B cell (primary cell): ENCODE data around the gene URB1. TPM values are rescaled to one million over a fixed set of nuclear protein-coding genes. Genes with fewer than 3 reads are reported as not detected.

Experiments
- ATAC-seq: fragments of 200-7000 bp; cut with Tn5 transposase; one replicate; pipeline ENCODE4 v1.10.0; 2021; ENCODE audit warnings: low read depth, mild to moderate bottlenecking, moderate number of reproducible peaks, moderate library complexity
- CTCF ChIA-PET: fragments of 350-600 bp; sonication (Branson Sonifier 250); formaldehyde crosslinking; loops from one replicate; lab custom pipeline; 2021; ENCODE audit warnings: antibody characterized with exemption, inconsistent platforms; lab: Charles Lee
- POLR2A ChIA-PET: fragments of 350-600 bp; sonication (Branson Sonifier 250); formaldehyde crosslinking; loops from one replicate; lab custom pipeline; 2021; ENCODE audit warnings: antibody characterized with exemption; lab: Charles Lee
- DNase-seq: peaks from one replicate; pipeline ENCODE4 v3.0.0; 2013
- H2AFZ ChIP-seq: 2 replicates; pipeline ENCODE4 v1.6.1; 2012; ENCODE audit warnings: mild to moderate bottlenecking, low read depth, low read length; ENCODE audit not compliant: insufficient read depth, poor library complexity, severe bottlenecking
- H3K27ac ChIP-seq, 2 donors: 1 replicate in 1 of 2; 2 replicates in 1 of 2; pipeline ENCODE4 v1.5.1; 2012 to 2013; ENCODE audit warnings: low read length in 2 of 2, mild to moderate bottlenecking in 2 of 2, moderate library complexity in 1 of 2
- H3K27me3 ChIP-seq, 4 experiments: fragments of 200-600 bp in 1 of 4; sonication (generic) in 1 of 4; replicated peaks in 1 of 4; 1 replicate in 2 of 4; 2 replicates in 2 of 4; pipeline versions ENCODE4 v1.6.1 to v1.7.0; 2013 to 2016; ENCODE audit warnings: low read length in 3 of 4, mild to moderate bottlenecking in 2 of 4, mixed read lengths in 1 of 4, moderate library complexity in 1 of 4; ENCODE audit not compliant: insufficient read depth in 4 of 4, control insufficient read depth in 3 of 4; ENCODE audit errors: control extremely low read depth in 1 of 4
- H3K36me3 ChIP-seq, 2 experiments: replicated peaks in 1 of 2; 1 replicate in 1 of 2; 2 replicates in 1 of 2; pipeline versions ENCODE4 v1.6.1 to v1.7.1; 2013; ENCODE audit warnings: low read length in 1 of 2; ENCODE audit not compliant: insufficient read depth in 2 of 2, control insufficient read depth in 1 of 2; ENCODE audit errors: control extremely low read depth in 1 of 2, extremely low read depth in 1 of 2
- H3K4me1 ChIP-seq, 2 donors: fragments of 200-600 bp in 1 of 2; sonication (generic) in 1 of 2; 1 replicate in 1 of 2; 2 replicates in 1 of 2; pipeline versions ENCODE4 v1.5.1 to v1.6.1; 2013 to 2017; ENCODE audit warnings: low read length in 2 of 2; ENCODE audit not compliant: control insufficient read depth in 2 of 2, insufficient read depth in 2 of 2
- H3K4me2 ChIP-seq: replicated peaks from 2 replicates; pipeline ENCODE3; 2012; ENCODE audit warnings: mild to moderate bottlenecking, low read depth, low read length; ENCODE audit not compliant: poor library complexity, severe bottlenecking
- H3K4me3 ChIP-seq, 5 experiments: fragments of 200-600 bp in 1 of 5; sonication (generic) in 1 of 5; 1 replicate in 3 of 5; 2 replicates in 2 of 5; pipeline versions ENCODE4 v1.5.1 to v1.7.0; 2011 to 2016; ENCODE audit warnings: low read length in 4 of 5, mild to moderate bottlenecking in 4 of 5, low read depth in 2 of 5, control low read depth in 1 of 5, moderate library complexity in 1 of 5; ENCODE audit not compliant: insufficient read depth in 1 of 5; ENCODE audit errors: control extremely low read depth in 1 of 5, extremely low read depth in 1 of 5
- H3K79me2 ChIP-seq: fragments of 200-600 bp; sonication (generic); one replicate; pipeline ENCODE4 v1.6.0; 2016; ENCODE audit warnings: low read length; ENCODE audit not compliant: control insufficient read depth, insufficient read depth
- H3K9ac ChIP-seq: fragments of 200-600 bp; sonication (generic); 2 replicates; pipeline ENCODE4 v1.6.1; 2017; ENCODE audit warnings: mild to moderate bottlenecking, low read length, moderate library complexity
- H3K9me3 ChIP-seq, 3 donors: one replicate each; pipeline versions ENCODE4 v1.6.1 to v1.7.1; 2013; ENCODE audit warnings: low read length in 2 of 3; ENCODE audit not compliant: control insufficient read depth in 2 of 3, insufficient read depth in 1 of 3; ENCODE audit errors: control extremely low read depth in 1 of 3
- H4K20me1 ChIP-seq: 2 replicates; pipeline ENCODE4 v1.6.0; 2012; ENCODE audit warnings: mild to moderate bottlenecking, low read length; ENCODE audit not compliant: insufficient read depth, control insufficient read depth, poor library complexity, severe bottlenecking
- H3K27ac Mint-ChIP-seq: one replicate; pipeline ENCODE4 v1.8.0; 2021; ENCODE audit warnings: mixed read lengths
- H3K27me3 Mint-ChIP-seq: one replicate; pipeline ENCODE4 v1.8.0; 2021; ENCODE audit warnings: mixed read lengths
- H3K4me1 Mint-ChIP-seq: one replicate; pipeline ENCODE4 v1.8.0; 2021; ENCODE audit warnings: mixed read lengths
- H3K4me3 Mint-ChIP-seq: one replicate; pipeline ENCODE4 v1.8.0; 2021; ENCODE audit warnings: mixed read lengths
- H3K9me3 Mint-ChIP-seq: one replicate; pipeline ENCODE4 v1.8.0; 2022; ENCODE audit warnings: mixed read lengths; ENCODE audit not compliant: insufficient read depth
- EZH2 ChIP-seq: IDR thresholded peaks from 2 replicates; pipeline ENCODE4 v1.6.1; 2012; ENCODE audit warnings: borderline replicate concordance, low read depth, mild to moderate bottlenecking, moderate library complexity, low read length; ENCODE audit not compliant: insufficient read depth, poor library complexity, severe bottlenecking
- WGBS: methylation state at CpG from one replicate; pipeline ENCODE4 v1.1.5; 2013; ENCODE audit warnings: missing lambda C conversion rate; ENCODE audit not compliant: insufficient coverage; 5-methylcytosine and 5-hydroxymethylcytosine counted together
- intact Hi-C: fragments of 100-400 bp; cut with micrococcal nuclease; formaldehyde crosslinking; loops from one replicate; pipeline ENCODE4 v1.10.0; 2022
- polyA plus RNA-seq: library from polyadenylated mRNA; depleted of rRNA; stranded (reverse); fragments of >200 nt; gene quantifications from 2 replicates; pipeline ENCODE4 v1.2.3, GENCODE V29; 2012
- total RNA-seq, 2 donors: library from RNA; stranded (reverse); fragments of 120-200 nt in 1 of 2; gene quantifications; 1 replicate in 1 of 2; 2 replicates in 1 of 2; pipeline versions ENCODE4 v1.2.3 to v1.2.4, GENCODE V29; 2013 to 2022
- TF ChIP-seq, protein P1 (sequence below): fragments of 200-600 bp; IDR thresholded peaks from one replicate; pipeline ENCODE4 v1.8.0; 2022; ENCODE audit warnings: antibody characterized with exemption, mild to moderate bottlenecking

The URB1 gene
- total and polyA plus RNA-seq, 2 donors (not counting 1 experiment from before 2014, with no cell fraction given) = 4.7 to 15.2 TPM

DNA sequence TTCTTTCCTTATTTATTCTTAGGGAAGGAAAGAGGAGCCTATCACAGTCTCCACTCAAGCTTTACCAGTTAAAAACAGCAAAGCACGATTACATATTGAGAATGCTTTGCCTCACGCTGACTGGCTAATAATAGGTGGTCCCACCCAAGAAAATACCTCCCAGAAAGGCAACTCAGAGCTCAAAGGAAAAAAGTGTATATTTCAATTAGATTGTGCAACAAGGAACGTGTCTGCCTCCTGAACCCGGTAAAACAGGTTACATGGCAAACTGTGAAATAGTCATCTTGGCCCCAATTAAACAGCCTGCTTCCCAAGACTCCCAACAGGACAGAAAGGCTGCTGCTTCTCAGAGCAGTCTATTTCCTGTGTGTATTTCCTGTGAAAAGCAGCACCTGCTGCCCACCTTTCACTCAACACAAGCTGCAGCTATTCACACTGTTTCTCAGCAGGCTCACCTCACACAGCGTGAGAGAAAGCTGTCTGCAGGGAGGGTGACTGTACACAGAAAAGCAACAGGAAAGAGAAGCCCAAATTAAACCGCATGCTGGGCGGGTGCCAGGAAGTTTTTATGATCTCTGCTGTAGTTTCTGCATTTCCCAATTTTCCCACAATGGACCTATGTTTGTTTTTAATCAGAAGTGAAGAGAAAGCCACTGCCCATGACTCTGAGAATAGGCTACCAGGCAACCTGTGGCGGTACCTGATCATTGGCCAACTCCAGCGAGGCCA lies 44.0 kb downstream of the URB1 start:
- intact Hi-C loops = no loop called here
- peaks cover 5% of the 10 kb centered on the region for H3K4me1 Mint-ChIP-seq
- Histone ChIP-seq H2AFZ (no peak overlapping the region), H4K20me1 (no peaks in the 10 kb centered on the region), H3K36me3 (peaks cover 19 to 95% of the 10 kb centered on the region in 2 experiments), H3K4me1 (no peaks in the 10 kb centered on the region), H3K4me2 (no peak overlapping the region), H3K27me3 (no peaks in the 10 kb centered on the region), H3K4me3 (no peak overlapping the region), H3K9ac (no peak overlapping the region), H3K27ac (no peak overlapping the region), H3K79me2 (no peaks in the 10 kb centered on the region), H3K9me3 (peaks cover 3 to 17% (median 12%) of the 10 kb centered on the region in 3 donors)
- ATAC-seq (no peak), DNase-seq (no peak)
- H3K4me3 Mint-ChIP-seq = no peak overlapping the region
- no peaks in the 10 kb centered on the region for H3K27me3 Mint-ChIP-seq
- 97% methylated on average over 7 of the region's 9 CpGs for WGBS
- ChIA-PET POLR2A (no interaction called here), CTCF (no interaction called here)
- TF ChIP-seq, protein P1, sequence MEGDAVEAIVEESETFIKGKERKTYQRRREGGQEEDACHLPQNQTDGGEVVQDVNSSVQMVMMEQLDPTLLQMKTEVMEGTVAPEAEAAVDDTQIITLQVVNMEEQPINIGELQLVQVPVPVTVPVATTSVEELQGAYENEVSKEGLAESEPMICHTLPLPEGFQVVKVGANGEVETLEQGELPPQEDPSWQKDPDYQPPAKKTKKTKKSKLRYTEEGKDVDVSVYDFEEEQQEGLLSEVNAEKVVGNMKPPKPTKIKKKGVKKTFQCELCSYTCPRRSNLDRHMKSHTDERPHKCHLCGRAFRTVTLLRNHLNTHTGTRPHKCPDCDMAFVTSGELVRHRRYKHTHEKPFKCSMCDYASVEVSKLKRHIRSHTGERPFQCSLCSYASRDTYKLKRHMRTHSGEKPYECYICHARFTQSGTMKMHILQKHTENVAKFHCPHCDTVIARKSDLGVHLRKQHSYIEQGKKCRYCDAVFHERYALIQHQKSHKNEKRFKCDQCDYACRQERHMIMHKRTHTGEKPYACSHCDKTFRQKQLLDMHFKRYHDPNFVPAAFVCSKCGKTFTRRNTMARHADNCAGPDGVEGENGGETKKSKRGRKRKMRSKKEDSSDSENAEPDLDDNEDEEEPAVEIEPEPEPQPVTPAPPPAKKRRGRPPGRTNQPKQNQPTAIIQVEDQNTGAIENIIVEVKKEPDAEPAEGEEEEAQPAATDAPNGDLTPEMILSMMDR = no peak
- no peak for TF ChIP-seq EZH2
- no peaks in the 10 kb centered on the region for H3K9me3 Mint-ChIP-seq
- H3K27ac Mint-ChIP-seq = no peak overlapping the region

DNA sequence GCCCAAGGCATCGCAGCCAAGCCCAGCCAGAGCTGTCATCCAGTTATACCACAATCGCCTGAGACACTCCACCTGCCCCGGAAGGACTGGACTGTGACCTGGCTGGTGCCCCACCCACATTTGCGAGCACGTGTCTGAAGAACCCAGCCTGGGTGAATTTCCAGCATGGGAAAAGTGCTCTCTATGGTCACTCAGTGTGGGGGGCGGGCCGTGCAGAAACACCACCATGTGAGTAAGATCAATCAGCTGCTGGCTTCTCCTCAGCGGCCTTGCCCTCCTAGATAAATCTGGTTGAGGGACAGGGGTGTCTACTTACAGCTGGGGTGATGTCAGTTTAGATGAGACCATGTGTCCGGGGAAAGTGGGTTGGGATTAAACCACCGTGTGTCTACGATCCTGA lies 44.8 kb downstream of the URB1 start:
- DNase-seq (no peak), ATAC-seq (no peak)
- no peaks in the 10 kb centered on the region for H4K20me1 ChIP-seq
- H3K79me2 ChIP-seq = no peaks in the 10 kb centered on the region
- intact Hi-C loops = no loop called here
- H3K9me3 Mint-ChIP-seq = no peaks in the 10 kb centered on the region
- no peaks in the 10 kb centered on the region for H3K4me1 ChIP-seq
- H3K4me2 ChIP-seq = no peak overlapping the region
- peaks cover 3 to 17% (median 12%) of the 10 kb centered on the region in 3 donors for H3K9me3 ChIP-seq
- ChIA-PET CTCF (no interaction called here), POLR2A (no interaction called here)
- TF ChIP-seq EZH2 = no peak
- TF ChIP-seq, protein P1 = no peak
- no peaks in the 10 kb centered on the region for H3K27me3 Mint-ChIP-seq
- H2AFZ ChIP-seq = no peak overlapping the region
- no peaks in the 10 kb centered on the region for H3K27me3 ChIP-seq
- H3K27ac Mint-ChIP-seq = no peak overlapping the region
- H3K36me3 ChIP-seq = peaks cover 26 to 93% of the 10 kb centered on the region in 2 experiments
- H3K4me3 Mint-ChIP-seq = no peak overlapping the region
- H3K4me1 Mint-ChIP-seq = peaks cover 5% of the 10 kb centered on the region
- H3K27ac ChIP-seq = no peak overlapping the region
- no peak overlapping the region for H3K4me3 ChIP-seq
- no peak overlapping the region for H3K9ac ChIP-seq
- 97% methylated on average over 11 of the region's 11 CpGs for WGBS
